GM19395 (cell line): ENCODE measurements around the gene USP17L22.
"Not testable (repeated sequence)": the region's sequence is repeated elsewhere in the genome, so short reads cannot be mapped to it uniquely, and the experiment has no call there.

Source experiments
- ATAC-seq: cut with Tn5 transposase; IDR thresholded peaks from one replicate; pipeline ENCODE4 v1.9.1; 2021; ENCODE audit warnings: mild to moderate bottlenecking, moderate library complexity; ENCODE audit not compliant: unreplicated experiment

Gene USP17L22

GRCh38 chr4:9267319-9267718, at the start of gene USP17L22:
TSS of gene USP17L22 (plus strand) at chr4:9267619. CDS start at chr4:9267619, 0 bp downstream.
- ATAC-seq, result not testable (repeated sequence)

- not testable (repeated sequence) for ATAC-seq
Observed at GRCh38 chr4:9219852-9220251, 47.6 kb upstream of the USP17L22 start, which contains the start of gene USP17L12. TSS of gene USP17L12 (plus strand) at chr4:9220152. CDS start at chr4:9220152, 0 bp downstream.

GRCh38 chr4:9224596-9224995, 42.8 kb upstream of the USP17L22 start, which contains the start of gene USP17L13:
TSS of gene USP17L13 (plus strand) at chr4:9224896. CDS start at chr4:9224896, 0 bp downstream.
- not testable (repeated sequence) for ATAC-seq

- not testable (repeated sequence) for ATAC-seq
Observed at GRCh38 chr4:9230249-9230648, 37.2 kb upstream of the USP17L22 start.

GRCh38 chr4:9234085-9234484, 33.3 kb upstream of the USP17L22 start, which contains the start of gene USP17L15:
TSS of gene USP17L15 (plus strand) at chr4:9234385. CDS start at chr4:9234385, 0 bp downstream.
- ATAC-seq, result not testable (repeated sequence)

- ATAC-seq, result not testable (repeated sequence)
Observed at GRCh38 chr4:9238461-9238860, 29.0 kb upstream of the USP17L22 start.

- not testable (repeated sequence) for ATAC-seq
Observed at GRCh38 chr4:9243579-9243978, 23.8 kb upstream of the USP17L22 start, which contains the start of gene USP17L17. TSS of gene USP17L17 (plus strand) at chr4:9243879. CDS start at chr4:9243879, 0 bp downstream.

GRCh38 chr4:9247953-9248680, 19.3 kb upstream of the USP17L22 start, which contains the start of gene USP17L18:
TSS of gene USP17L18 (plus strand) at chr4:9248630. CDS start at chr4:9248630, 0 bp downstream.
- ATAC-seq, result not testable (repeated sequence)

GRCh38 chr4:9253078-9253477, 14.3 kb upstream of the USP17L22 start, which contains the start of gene USP17L19:
TSS of gene USP17L19 (plus strand) at chr4:9253378. CDS start at chr4:9253378, 0 bp downstream.
- ATAC-seq, result not testable (repeated sequence)

GRCh38 chr4:9257824-9258223, 9.6 kb upstream of the USP17L22 start, which contains the start of gene USP17L20:
TSS of gene USP17L20 (plus strand) at chr4:9258124. CDS start at chr4:9258124, 0 bp downstream.
- not testable (repeated sequence) for ATAC-seq

- not testable (repeated sequence) for ATAC-seq
Observed at GRCh38 chr4:9262572-9262971, 4.8 kb upstream of the USP17L22 start, which contains the start of gene USP17L21. TSS of gene USP17L21 (plus strand) at chr4:9262872. CDS start at chr4:9262872, 0 bp downstream.

GRCh38 chr4:9271719-9272118, 4.3 kb downstream of the USP17L22 start:
- ATAC-seq, result not testable (repeated sequence)
